Measurements from ENCODE around the gene ABAT. TPM values are rescaled to one million over a fixed set of nuclear protein-coding genes. Genes with fewer than 3 reads are reported as not detected.
"Not testable (repeated sequence)": the region's sequence is repeated elsewhere in the genome, so short reads cannot be mapped to it uniquely, and the experiment has no call there.

The ABAT gene
- total RNA-seq, 1 donor from 2014 or later: 3.4 TPM

GRCh38 chr16:8646326-8647053 lies 27.9 kb upstream of the ABAT start:
- no peak for DNase-seq
- intact Hi-C loops (cut with DNase I): no loop called here
- ATAC-seq (ENCODE audit: poor library complexity): no peak

- DNase-seq (no peak), ATAC-seq (ENCODE audit: poor library complexity) (no peak)
- intact Hi-C loops (cut with DNase I): no loop called here
Measured at GRCh38 chr16:8647721-8648318, 26.6 kb upstream of the ABAT start.

GRCh38 chr16:8648877-8649276 lies 25.5 kb upstream of the ABAT start:
- DNase-seq (no peak), ATAC-seq (ENCODE audit: poor library complexity) (no peak)
- intact Hi-C loops (cut with DNase I): no loop called here

GRCh38 chr16:8649829-8650554 lies 24.4 kb upstream of the ABAT start:
- intact Hi-C loops (cut with DNase I): no loop called here
- no peak for DNase-seq
- no peak for ATAC-seq (ENCODE audit: poor library complexity)

- intact Hi-C loops (cut with DNase I); DNase-seq; ATAC-seq (ENCODE audit: poor library complexity): not testable (repeated sequence)
Measured at GRCh38 chr16:8651958-8652357, 22.5 kb upstream of the ABAT start.

- intact Hi-C loops (cut with DNase I): no loop called here
- ATAC-seq (ENCODE audit: poor library complexity) (peak; percentile 55), DNase-seq (no peak)
Measured at GRCh38 chr16:8655184-8655717, 19.2 kb upstream of the ABAT start.

GRCh38 chr16:8656376-8656775 lies 18.0 kb upstream of the ABAT start:
- intact Hi-C loops (cut with DNase I): no loop called here
- ATAC-seq (ENCODE audit: poor library complexity) (no peak), DNase-seq (no peak)

GRCh38 chr16:8660841-8661301 lies 13.5 kb upstream of the ABAT start:
- intact Hi-C loops (cut with DNase I): loop anchor here (5.0 kb wide), 1 partner anchor 131 kb away; no protein-coding TSS in a partner anchor
- peak; percentile 77 for DNase-seq
- peak; percentile 90 for ATAC-seq (ENCODE audit: poor library complexity)

GRCh38 chr16:8661703-8662102 lies 12.7 kb upstream of the ABAT start:
- ATAC-seq (ENCODE audit: poor library complexity) (no peak), DNase-seq (no peak)
- intact Hi-C loops (cut with DNase I): loop anchor here (5.0 kb wide), 1 partner anchor 131 kb away; no protein-coding TSS in a partner anchor

- intact Hi-C loops (cut with DNase I): loop anchor here (5.0 kb wide), 1 partner anchor 129 kb away; no protein-coding TSS in a partner anchor
- ATAC-seq (ENCODE audit: poor library complexity) (no peak), DNase-seq (no peak)
Measured at GRCh38 chr16:8663192-8664089, 11.0 kb upstream of the ABAT start.

- DNase-seq: no peak
- intact Hi-C loops (cut with DNase I): no loop called here
- no peak for ATAC-seq (ENCODE audit: poor library complexity)
Measured at GRCh38 chr16:8665529-8665928, 8.9 kb upstream of the ABAT start.

- DNase-seq (no peak), ATAC-seq (ENCODE audit: poor library complexity) (no peak)
- intact Hi-C loops (cut with DNase I): no loop called here
Measured at GRCh38 chr16:8667492-8667891, 6.9 kb upstream of the ABAT start.

GRCh38 chr16:8668113-8668512 lies 6.3 kb upstream of the ABAT start:
- intact Hi-C loops (cut with DNase I): no loop called here
- no peak for DNase-seq

GRCh38 chr16:8669481-8669880 lies 4.9 kb upstream of the ABAT start:
- no peak for ATAC-seq (ENCODE audit: poor library complexity)
- intact Hi-C loops (cut with DNase I): no loop called here

More at GRCh38 chr16:8668113-8668512, 6.3 kb upstream of the ABAT start:
- no peak for ATAC-seq (ENCODE audit: poor library complexity)

GRCh38 chr16:8670014-8670560 lies 4.3 kb upstream of the ABAT start:
- intact Hi-C loops (cut with DNase I): no loop called here
- no peak for ATAC-seq (ENCODE audit: poor library complexity)
- DNase-seq: no peak

More at GRCh38 chr16:8669481-8669880, 4.9 kb upstream of the ABAT start:
- DNase-seq: no peak

GRCh38 chr16:8673611-8674412 lies 605 bp upstream of the ABAT start:
- ATAC-seq (ENCODE audit: poor library complexity) (peak; percentile 73), DNase-seq (no peak)
- intact Hi-C loops (cut with DNase I): no loop called here

Data from Right ventricle myocardium superior (tissue), 1 donor.